SK-N-SH treated with all-trans-retinoic acid at 6 μM for 48 hours (cell line): Measurements from ENCODE around the gene EPB41L2.

ENCODE experiments used
- ATAC-seq: fragments of 200-7000 bp; cut with Tn5 transposase; 3 replicates; pipeline ENCODE4 v1.9.1; 2020; ENCODE audit warnings: mild to moderate bottlenecking, moderate library complexity
- BACH2 ChIP-seq: fragments of 250-450 bp; sonication (Bioruptor Pico); IDR thresholded peaks from 2 replicates; pipeline ENCODE4 v1.9.0; 2021; ENCODE audit warnings: mild to moderate bottlenecking, borderline replicate concordance
- CSDC2 ChIP-seq: fragments of 250-450 bp; sonication (Bioruptor Pico); IDR thresholded peaks from 2 replicates; pipeline ENCODE4 v1.5.0; 2020; ENCODE audit warnings: mild to moderate bottlenecking, moderate library complexity
- ISL1 ChIP-seq: fragments of 250-450 bp; sonication (Bioruptor Pico); IDR thresholded peaks from 2 replicates; pipeline ENCODE4 v2.1.2; 2022; ENCODE audit warnings: mild to moderate bottlenecking, moderate library complexity
- OSR1 ChIP-seq: fragments of 250-450 bp; sonication (Bioruptor Pico); IDR thresholded peaks from 2 replicates; pipeline ENCODE4 v1.8.0; 2022; ENCODE audit warnings: moderate library complexity, mild to moderate bottlenecking, inconsistent platforms
- RARB ChIP-seq: fragments of 250-450 bp; sonication (Bioruptor Pico); IDR thresholded peaks from 2 replicates; pipeline ENCODE4 v1.8.0; 2021; ENCODE audit warnings: mild to moderate bottlenecking, moderate library complexity
- SNAI2 ChIP-seq: fragments of 250-450 bp; sonication (Bioruptor Pico); IDR thresholded peaks from 2 replicates; pipeline ENCODE4 v1.5.0; 2020; ENCODE audit warnings: mild to moderate bottlenecking, moderate library complexity
- TCF4 ChIP-seq: fragments of 250-450 bp; sonication (Bioruptor Pico); IDR thresholded peaks from 2 replicates; pipeline ENCODE4 v1.8.0; 2021; ENCODE audit warnings: mild to moderate bottlenecking, moderate library complexity, borderline replicate concordance
- ZFP3 ChIP-seq: fragments of 250-450 bp; sonication (Bioruptor Pico); IDR thresholded peaks from 2 replicates; pipeline ENCODE4 v1.5.0; 2020; ENCODE audit warnings: mild to moderate bottlenecking, moderate library complexity
- ZFP30 ChIP-seq: fragments of 450-650 bp; formaldehyde crosslinking; IDR thresholded peaks from 2 replicates; pipeline ENCODE4 v1.5.0; 2022; ENCODE audit warnings: mild to moderate bottlenecking, moderate library complexity
- ZNF565 ChIP-seq: fragments of 450-650 bp; formaldehyde crosslinking; conservative IDR thresholded peaks from 2 replicates; pipeline ENCODE4 v1.5.0; 2020; ENCODE audit warnings: low read depth, mild to moderate bottlenecking, moderate library complexity
- ZNF8 ChIP-seq: fragments of 450-650 bp; formaldehyde crosslinking; IDR thresholded peaks from 2 replicates; pipeline ENCODE4 v1.5.0; 2020; ENCODE audit warnings: mild to moderate bottlenecking, moderate library complexity
- TF ChIP-seq, protein P1 (sequence below): fragments of 250-450 bp; sonication (Bioruptor Pico); IDR thresholded peaks from 2 replicates; pipeline ENCODE4 v1.8.0; 2021; ENCODE audit warnings: low read depth, mild to moderate bottlenecking, moderate library complexity, borderline replicate concordance
- TF ChIP-seq, protein P2 (sequence below): fragments of 250-450 bp; sonication (Bioruptor Pico); IDR thresholded peaks from 2 replicates; pipeline ENCODE4 v1.5.0; 2020; ENCODE audit warnings: mild to moderate bottlenecking, moderate library complexity
- TF ChIP-seq, protein P3 (sequence below): fragments of 250-450 bp; sonication (Bioruptor Pico); IDR thresholded peaks from 2 replicates; pipeline ENCODE4 v1.5.1; 2020; ENCODE audit warnings: low read depth, mild to moderate bottlenecking, moderate library complexity
- TF ChIP-seq, protein P4 (sequence below): fragments of 250-450 bp; sonication (Bioruptor Pico); IDR thresholded peaks from 2 replicates; pipeline ENCODE4 v1.8.0; 2020; ENCODE audit warnings: mild to moderate bottlenecking, moderate library complexity, borderline replicate concordance
- TF ChIP-seq, protein P5 (sequence below): fragments of 250-450 bp; sonication (Bioruptor Pico); IDR thresholded peaks from 2 replicates; pipeline ENCODE4 v1.5.1; 2021; ENCODE audit warnings: mild to moderate bottlenecking, moderate library complexity

The EPB41L2 gene

DNA sequence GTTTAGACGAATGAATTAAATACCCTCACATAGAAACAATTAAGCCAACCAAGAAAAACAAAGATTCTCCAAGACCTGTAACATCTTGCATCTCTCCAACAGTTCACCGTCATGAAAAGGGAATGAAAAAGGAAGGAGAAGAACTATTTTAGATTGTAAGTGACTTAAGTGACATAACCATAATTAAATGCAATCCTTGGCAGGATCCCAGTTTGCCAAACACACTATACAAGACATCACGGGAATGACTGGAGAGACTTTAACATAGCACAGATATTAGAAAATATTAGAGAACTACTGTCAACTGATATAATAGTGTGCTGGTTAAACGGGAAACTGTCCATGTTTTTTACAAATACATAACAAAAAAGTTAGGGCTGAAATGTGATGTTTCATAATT lies 22.2 kb downstream of the EPB41L2 start (continued):
- TF ChIP-seq, protein P1, sequence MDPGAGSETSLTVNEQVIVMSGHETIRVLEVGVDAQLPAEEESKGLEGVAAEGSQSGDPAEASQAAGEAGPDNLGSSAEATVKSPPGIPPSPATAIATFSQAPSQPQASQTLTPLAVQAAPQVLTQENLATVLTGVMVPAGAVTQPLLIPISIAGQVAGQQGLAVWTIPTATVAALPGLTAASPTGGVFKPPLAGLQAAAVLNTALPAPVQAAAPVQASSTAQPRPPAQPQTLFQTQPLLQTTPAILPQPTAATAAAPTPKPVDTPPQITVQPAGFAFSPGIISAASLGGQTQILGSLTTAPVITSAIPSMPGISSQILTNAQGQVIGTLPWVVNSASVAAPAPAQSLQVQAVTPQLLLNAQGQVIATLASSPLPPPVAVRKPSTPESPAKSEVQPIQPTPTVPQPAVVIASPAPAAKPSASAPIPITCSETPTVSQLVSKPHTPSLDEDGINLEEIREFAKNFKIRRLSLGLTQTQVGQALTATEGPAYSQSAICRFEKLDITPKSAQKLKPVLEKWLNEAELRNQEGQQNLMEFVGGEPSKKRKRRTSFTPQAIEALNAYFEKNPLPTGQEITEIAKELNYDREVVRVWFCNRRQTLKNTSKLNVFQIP (CRISPR knock-in tag): no peak
- TF ChIP-seq ZNF565 (CRISPR knock-in tag) (no peak), ISL1 (CRISPR knock-in tag) (no peak)

DNA sequence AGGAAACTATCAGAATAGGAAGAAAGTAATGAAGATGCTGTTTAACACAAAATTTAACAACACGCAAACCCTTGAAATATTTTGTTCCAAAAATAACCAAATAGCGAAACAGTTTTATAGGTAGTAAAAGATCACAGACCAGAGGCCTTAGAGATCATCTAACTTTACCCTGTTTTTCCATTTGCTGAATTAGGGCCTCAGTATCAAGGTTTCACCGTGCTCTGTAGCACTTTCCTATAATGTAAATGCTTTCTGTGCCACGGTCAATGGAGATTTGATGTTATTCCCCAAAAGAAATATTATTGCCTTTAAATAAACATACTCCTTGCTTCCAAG lies 23.7 kb downstream of the EPB41L2 start:
- no peak for TF ChIP-seq ZFP30
- TF ChIP-seq CSDC2: no peak
- TF ChIP-seq ISL1 (CRISPR knock-in tag): no peak
- TF ChIP-seq OSR1: no peak
- no peak for TF ChIP-seq ZNF8 (CRISPR knock-in tag)
- TF ChIP-seq, protein P2, sequence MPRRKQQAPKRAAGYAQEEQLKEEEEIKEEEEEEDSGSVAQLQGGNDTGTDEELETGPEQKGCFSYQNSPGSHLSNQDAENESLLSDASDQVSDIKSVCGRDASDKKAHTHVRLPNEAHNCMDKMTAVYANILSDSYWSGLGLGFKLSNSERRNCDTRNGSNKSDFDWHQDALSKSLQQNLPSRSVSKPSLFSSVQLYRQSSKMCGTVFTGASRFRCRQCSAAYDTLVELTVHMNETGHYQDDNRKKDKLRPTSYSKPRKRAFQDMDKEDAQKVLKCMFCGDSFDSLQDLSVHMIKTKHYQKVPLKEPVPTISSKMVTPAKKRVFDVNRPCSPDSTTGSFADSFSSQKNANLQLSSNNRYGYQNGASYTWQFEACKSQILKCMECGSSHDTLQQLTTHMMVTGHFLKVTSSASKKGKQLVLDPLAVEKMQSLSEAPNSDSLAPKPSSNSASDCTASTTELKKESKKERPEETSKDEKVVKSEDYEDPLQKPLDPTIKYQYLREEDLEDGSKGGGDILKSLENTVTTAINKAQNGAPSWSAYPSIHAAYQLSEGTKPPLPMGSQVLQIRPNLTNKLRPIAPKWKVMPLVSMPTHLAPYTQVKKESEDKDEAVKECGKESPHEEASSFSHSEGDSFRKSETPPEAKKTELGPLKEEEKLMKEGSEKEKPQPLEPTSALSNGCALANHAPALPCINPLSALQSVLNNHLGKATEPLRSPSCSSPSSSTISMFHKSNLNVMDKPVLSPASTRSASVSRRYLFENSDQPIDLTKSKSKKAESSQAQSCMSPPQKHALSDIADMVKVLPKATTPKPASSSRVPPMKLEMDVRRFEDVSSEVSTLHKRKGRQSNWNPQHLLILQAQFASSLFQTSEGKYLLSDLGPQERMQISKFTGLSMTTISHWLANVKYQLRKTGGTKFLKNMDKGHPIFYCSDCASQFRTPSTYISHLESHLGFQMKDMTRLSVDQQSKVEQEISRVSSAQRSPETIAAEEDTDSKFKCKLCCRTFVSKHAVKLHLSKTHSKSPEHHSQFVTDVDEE: no peak
- no peak for TF ChIP-seq RARB (CRISPR knock-in tag)
- no peak for TF ChIP-seq BACH2 (CRISPR knock-in tag)
- TF ChIP-seq, protein P3, sequence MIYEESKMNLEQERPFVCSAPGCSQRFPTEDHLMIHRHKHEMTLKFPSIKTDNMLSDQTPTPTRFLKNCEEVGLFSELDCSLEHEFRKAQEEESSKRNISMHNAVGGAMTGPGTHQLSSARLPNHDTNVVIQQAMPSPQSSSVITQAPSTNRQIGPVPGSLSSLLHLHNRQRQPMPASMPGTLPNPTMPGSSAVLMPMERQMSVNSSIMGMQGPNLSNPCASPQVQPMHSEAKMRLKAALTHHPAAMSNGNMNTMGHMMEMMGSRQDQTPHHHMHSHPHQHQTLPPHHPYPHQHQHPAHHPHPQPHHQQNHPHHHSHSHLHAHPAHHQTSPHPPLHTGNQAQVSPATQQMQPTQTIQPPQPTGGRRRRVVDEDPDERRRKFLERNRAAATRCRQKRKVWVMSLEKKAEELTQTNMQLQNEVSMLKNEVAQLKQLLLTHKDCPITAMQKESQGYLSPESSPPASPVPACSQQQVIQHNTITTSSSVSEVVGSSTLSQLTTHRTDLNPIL (CRISPR knock-in tag): no peak
- TF ChIP-seq, protein P1 (CRISPR knock-in tag): no peak
- ATAC-seq: no peak

DNA sequence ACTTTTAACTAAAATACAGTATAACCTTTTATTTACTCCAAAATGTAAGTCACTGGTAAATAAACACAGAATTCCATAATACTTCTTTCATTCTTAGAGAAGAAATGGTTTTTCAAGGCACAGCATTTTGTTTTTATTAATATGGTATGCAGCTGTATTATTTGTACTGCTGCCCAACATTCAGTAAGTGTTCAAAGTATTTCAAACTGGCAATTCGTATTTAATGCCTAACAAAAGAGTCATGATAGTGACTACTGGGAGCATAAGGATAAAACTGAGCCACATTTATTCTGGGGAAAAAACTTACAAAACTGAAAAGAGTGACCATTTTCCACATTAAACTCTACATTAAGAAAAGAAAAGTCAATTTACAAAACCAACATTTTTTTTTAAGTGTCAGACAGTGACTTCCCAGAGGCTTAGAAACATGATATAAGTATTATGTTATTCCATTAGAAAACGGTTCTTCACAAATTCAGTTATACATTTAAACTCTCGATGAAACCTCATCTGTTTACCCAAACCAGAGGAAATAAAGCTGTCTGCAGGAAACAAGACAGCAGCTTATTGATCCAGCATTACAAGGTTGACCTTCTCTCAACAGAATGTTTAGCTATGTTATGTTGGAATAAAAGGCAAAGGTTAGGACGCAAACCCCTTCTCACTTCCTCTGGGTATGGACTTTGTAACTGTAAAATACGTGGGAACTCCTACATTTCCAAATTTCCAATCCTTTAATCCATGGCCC lies 24.3 kb downstream of the EPB41L2 start:
- ATAC-seq: no peak
- TF ChIP-seq, protein P3 (CRISPR knock-in tag): no peak
- TF ChIP-seq CSDC2: no peak
- TF ChIP-seq, protein P4, sequence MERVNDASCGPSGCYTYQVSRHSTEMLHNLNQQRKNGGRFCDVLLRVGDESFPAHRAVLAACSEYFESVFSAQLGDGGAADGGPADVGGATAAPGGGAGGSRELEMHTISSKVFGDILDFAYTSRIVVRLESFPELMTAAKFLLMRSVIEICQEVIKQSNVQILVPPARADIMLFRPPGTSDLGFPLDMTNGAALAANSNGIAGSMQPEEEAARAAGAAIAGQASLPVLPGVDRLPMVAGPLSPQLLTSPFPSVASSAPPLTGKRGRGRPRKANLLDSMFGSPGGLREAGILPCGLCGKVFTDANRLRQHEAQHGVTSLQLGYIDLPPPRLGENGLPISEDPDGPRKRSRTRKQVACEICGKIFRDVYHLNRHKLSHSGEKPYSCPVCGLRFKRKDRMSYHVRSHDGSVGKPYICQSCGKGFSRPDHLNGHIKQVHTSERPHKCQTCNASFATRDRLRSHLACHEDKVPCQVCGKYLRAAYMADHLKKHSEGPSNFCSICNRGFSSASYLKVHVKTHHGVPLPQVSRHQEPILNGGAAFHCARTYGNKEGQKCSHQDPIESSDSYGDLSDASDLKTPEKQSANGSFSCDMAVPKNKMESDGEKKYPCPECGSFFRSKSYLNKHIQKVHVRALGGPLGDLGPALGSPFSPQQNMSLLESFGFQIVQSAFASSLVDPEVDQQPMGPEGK (CRISPR knock-in tag): no peak
- no peak for TF ChIP-seq RARB (CRISPR knock-in tag)
- TF ChIP-seq ZFP3: no peak
- TF ChIP-seq TCF4 (CRISPR knock-in tag): no peak
- TF ChIP-seq, protein P5, sequence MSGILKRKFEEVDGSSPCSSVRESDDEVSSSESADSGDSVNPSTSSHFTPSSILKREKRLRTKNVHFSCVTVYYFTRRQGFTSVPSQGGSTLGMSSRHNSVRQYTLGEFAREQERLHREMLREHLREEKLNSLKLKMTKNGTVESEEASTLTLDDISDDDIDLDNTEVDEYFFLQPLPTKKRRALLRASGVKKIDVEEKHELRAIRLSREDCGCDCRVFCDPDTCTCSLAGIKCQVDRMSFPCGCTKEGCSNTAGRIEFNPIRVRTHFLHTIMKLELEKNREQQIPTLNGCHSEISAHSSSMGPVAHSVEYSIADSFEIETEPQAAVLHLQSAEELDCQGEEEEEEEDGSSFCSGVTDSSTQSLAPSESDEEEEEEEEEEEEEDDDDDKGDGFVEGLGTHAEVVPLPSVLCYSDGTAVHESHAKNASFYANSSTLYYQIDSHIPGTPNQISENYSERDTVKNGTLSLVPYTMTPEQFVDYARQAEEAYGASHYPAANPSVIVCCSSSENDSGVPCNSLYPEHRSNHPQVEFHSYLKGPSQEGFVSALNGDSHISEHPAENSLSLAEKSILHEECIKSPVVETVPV (CRISPR knock-in tag): no peak
- TF ChIP-seq OSR1: no peak
- no peak for TF ChIP-seq ZFP30
- no peak for TF ChIP-seq SNAI2 (CRISPR knock-in tag)
